H9 (cell line): Measurements from ENCODE around the gene TNFRSF4. TPM values are rescaled to one million over a fixed set of nuclear protein-coding genes. Genes with fewer than 3 reads are reported as not detected.

ENCODE experiments used
- DNase-seq: peaks from one replicate; pipeline ENCODE4 v3.0.0-alpha.2; 2017
- H2AFZ ChIP-seq: one replicate; pipeline ENCODE4 v1.6.1; 2013; ENCODE audit warnings: mild to moderate bottlenecking, low read length, control low read depth, moderate library complexity
- H2AK5ac ChIP-seq: 2 replicates; pipeline ENCODE4 v1.6.1; 2013; ENCODE audit warnings: low read length, control low read depth, mixed read lengths; ENCODE audit not compliant: insufficient read length
- H2BK120ac ChIP-seq: one replicate; pipeline ENCODE4 v1.6.1; 2013; ENCODE audit warnings: low read depth, mild to moderate bottlenecking, low read length, control low read depth, inconsistent platforms; ENCODE audit not compliant: poor library complexity, severe bottlenecking
- H2BK12ac ChIP-seq: 2 replicates; pipeline ENCODE4 v1.6.1; 2013; ENCODE audit warnings: low read length, control low read depth, mixed read lengths, low read depth; ENCODE audit not compliant: insufficient read length
- H2BK15ac ChIP-seq: 2 replicates; pipeline ENCODE4 v1.6.1; 2013; ENCODE audit warnings: low read depth, low read length, control low read depth
- H2BK20ac ChIP-seq: one replicate; pipeline ENCODE4 v1.6.1; 2013; ENCODE audit warnings: low read depth, mild to moderate bottlenecking, low read length, control low read depth, inconsistent platforms; ENCODE audit not compliant: poor library complexity, severe bottlenecking
- H2BK5ac ChIP-seq: 2 replicates; pipeline ENCODE4 v1.6.1; 2013; ENCODE audit warnings: low read length, control low read depth, mixed read lengths; ENCODE audit not compliant: insufficient read length
- H3K14ac ChIP-seq: 2 replicates; pipeline ENCODE4 v1.6.1; 2013; ENCODE audit warnings: low read length, control low read depth; ENCODE audit not compliant: insufficient read depth
- H3K18ac ChIP-seq: 2 replicates; pipeline ENCODE4 v1.6.1; 2013; ENCODE audit warnings: low read depth, mild to moderate bottlenecking, mixed read lengths, low read length, control low read depth; ENCODE audit not compliant: insufficient read length
- H3K23ac ChIP-seq: 2 replicates; pipeline ENCODE4 v1.6.1; 2013; ENCODE audit warnings: low read length, control low read depth, mixed read lengths, low read depth; ENCODE audit not compliant: insufficient read length
- H3K23me2 ChIP-seq: 2 replicates; pipeline ENCODE4 v1.6.1; 2013; ENCODE audit warnings: low read depth, mild to moderate bottlenecking, mixed read lengths, low read length, control low read depth; ENCODE audit not compliant: insufficient read length, poor library complexity, severe bottlenecking
- H3K27ac ChIP-seq: 2 replicates; pipeline ENCODE4 v1.5.1; 2013; ENCODE audit warnings: low read length, control low read depth, mixed read lengths, low read depth; ENCODE audit not compliant: insufficient read length
- H3K27me3 ChIP-seq: 2 replicates; pipeline ENCODE4 v1.6.1; 2013; ENCODE audit warnings: low read length, control low read depth, inconsistent platforms; ENCODE audit not compliant: insufficient read depth
- H3K4ac ChIP-seq: 2 replicates; pipeline ENCODE4 v1.6.1; 2013; ENCODE audit warnings: low read depth, mild to moderate bottlenecking, control low read depth, inconsistent platforms, low read length, moderate library complexity
- H3K4me1 ChIP-seq: 2 replicates; pipeline ENCODE4 v1.6.1; 2013; ENCODE audit warnings: low read length, control low read depth, inconsistent platforms; ENCODE audit not compliant: insufficient read depth
- H3K4me2 ChIP-seq: 2 replicates; pipeline ENCODE4 v1.6.1; 2013; ENCODE audit warnings: low read length, control low read depth, mixed read lengths; ENCODE audit not compliant: insufficient read length, insufficient read depth
- H3K56ac ChIP-seq: 2 replicates; pipeline ENCODE4 v1.6.1; 2013; ENCODE audit warnings: low read depth, mild to moderate bottlenecking, mixed read lengths, low read length, control low read depth; ENCODE audit not compliant: insufficient read length
- H3K79me1 ChIP-seq: 2 replicates; pipeline ENCODE4 v1.6.1; 2013; ENCODE audit warnings: low read depth, mild to moderate bottlenecking, moderate library complexity, low read length, control low read depth, inconsistent platforms; ENCODE audit not compliant: insufficient read depth, poor library complexity, severe bottlenecking
- H3K79me2 ChIP-seq: 2 replicates; pipeline ENCODE4 v1.6.1; 2013; ENCODE audit warnings: low read length, control low read depth, inconsistent platforms; ENCODE audit not compliant: insufficient read depth
- H3K9ac ChIP-seq: 2 replicates; pipeline ENCODE4 v1.6.1; 2013; ENCODE audit warnings: low read length, control low read depth, mixed read lengths; ENCODE audit not compliant: insufficient read length; ENCODE audit errors: extremely low read depth
- H3K9me3 ChIP-seq: one replicate; pipeline ENCODE4 v1.6.1; 2013; ENCODE audit warnings: low read depth, low read length, inconsistent platforms; ENCODE audit not compliant: control insufficient read depth
- H3T11ph ChIP-seq: one replicate; pipeline ENCODE4 v1.6.1; 2013; ENCODE audit warnings: mild to moderate bottlenecking, low read length, control low read depth, inconsistent platforms
- H4K20me1 ChIP-seq: one replicate; pipeline ENCODE4 v1.6.1; 2013; ENCODE audit not compliant: control insufficient read depth, insufficient read length, insufficient read depth
- H4K5ac ChIP-seq: 2 replicates; pipeline ENCODE4 v1.6.1; 2013; ENCODE audit warnings: low read depth, mild to moderate bottlenecking, mixed read lengths, low read length, control low read depth; ENCODE audit not compliant: insufficient read length
- H4K8ac ChIP-seq: replicated peaks from 2 replicates; pipeline ENCODE4 v1.6.1; 2013; ENCODE audit warnings: low read length, control low read depth, mixed read lengths, low read depth; ENCODE audit not compliant: insufficient read length
- H4K91ac ChIP-seq: 2 replicates; pipeline ENCODE4 v1.6.1; 2013; ENCODE audit warnings: low read depth, mild to moderate bottlenecking, moderate library complexity, mixed read lengths, low read length, control low read depth; ENCODE audit not compliant: insufficient read length
- H3K27ac Mint-ChIP-seq, 3 experiments: 2 replicates in 2 of 3; 3 replicates in 1 of 3; pipeline ENCODE4 v1.8.0; 2020 to 2021; ENCODE audit warnings: mixed read lengths in 3 of 3, mild to moderate bottlenecking in 1 of 3, moderate library complexity in 1 of 3
- H3K27me3 Mint-ChIP-seq: 2 replicates; pipeline ENCODE4 v1.8.0; 2021; ENCODE audit warnings: low read depth, mild to moderate bottlenecking, moderate library complexity, mixed read lengths
- H3K36me3 Mint-ChIP-seq, 3 experiments: 2 replicates in 2 of 3; 3 replicates in 1 of 3; pipeline ENCODE4 v1.8.0; 2020 to 2021; ENCODE audit warnings: low read depth in 3 of 3, mixed read lengths in 3 of 3; ENCODE audit not compliant: insufficient read depth in 1 of 3
- H3K4me1 Mint-ChIP-seq, 2 experiments: 2 replicates each; pipeline ENCODE4 v1.8.0; 2020; ENCODE audit warnings: mixed read lengths in 2 of 2
- H3K4me3 Mint-ChIP-seq, 2 experiments: 2 replicates in 1 of 2; 3 replicates in 1 of 2; pipeline ENCODE4 v1.8.0; 2020 to 2021; ENCODE audit warnings: mild to moderate bottlenecking in 2 of 2, mixed read lengths in 2 of 2, moderate library complexity in 1 of 2
- H3K9me3 Mint-ChIP-seq, 2 experiments: 2 replicates in 1 of 2; 3 replicates in 1 of 2; pipeline ENCODE4 v1.8.0; 2020; ENCODE audit warnings: mild to moderate bottlenecking in 2 of 2, mixed read lengths in 2 of 2, moderate library complexity in 1 of 2
- CTCF ChIP-seq: fragments of 200-600 bp; sonication (generic); conservative IDR thresholded peaks from 3 replicates; pipeline ENCODE4 v1.8.0; 2021; ENCODE audit warnings: antibody characterized with exemption, mild to moderate bottlenecking
- WGBS: extraction: QIAGEN DNeasy Blood & Tissue Kit; methylation state at CpG from one replicate; pipeline ENCODE4 v1.1.7; 2013; ENCODE audit warnings: missing lambda C conversion rate, low lambda C conversion rate, mixed read lengths; ENCODE audit not compliant: insufficient read length; ENCODE audit errors: extremely low coverage; 5-methylcytosine and 5-hydroxymethylcytosine counted together
- total RNA-seq: library from RNA; stranded (reverse); gene quantifications from 2 replicates; pipeline ENCODE4 v1.2.1, GENCODE V29; 2021

Gene TNFRSF4
- total RNA-seq, 1 experiment from 2014 or later = 0.24 TPM

GRCh38 chr1:1202831-1203560 is 11.0 kb downstream of the TNFRSF4 start:
- Mint-ChIP-seq H3K36me3 (no peaks in the 10 kb centered on the region), H3K9me3 (no peaks in the 10 kb centered on the region), H3K4me3 (no peak overlapping the region), H3K27me3 (peaks cover 26% of the 10 kb centered on the region), H3K27ac (no peak overlapping the region), H3K4me1 (peaks cover 3 to 8% of the 10 kb centered on the region in 2 experiments; a peak in 3 of 4 replicates)
- no peak overlapping the region for H2BK120ac ChIP-seq
- no peak overlapping the region for H3K14ac ChIP-seq
- H3K9ac ChIP-seq = no peak overlapping the region
- H2BK5ac ChIP-seq = no peak overlapping the region
- H3T11ph ChIP-seq = no peak overlapping the region
- H4K8ac ChIP-seq = no peak overlapping the region
- H2BK12ac ChIP-seq = no peak overlapping the region
- no peak overlapping the region for H2AK5ac ChIP-seq
- no peaks in the 10 kb centered on the region for H3K4me1 ChIP-seq
- WGBS = no CpG with 5 or more reads among the region's 27 CpGs
- no peak overlapping the region for H2AFZ ChIP-seq
- H3K27me3 ChIP-seq = no peaks in the 10 kb centered on the region; the same call in 1 of the 2 replicates
- no peak overlapping the region for H4K91ac ChIP-seq
- H3K23ac ChIP-seq = no peak overlapping the region
- no peak for TF ChIP-seq CTCF
- peaks cover 3% of the 10 kb centered on the region for H3K23me2 ChIP-seq
- no peak overlapping the region for H3K27ac ChIP-seq
- no peaks in the 10 kb centered on the region for H3K9me3 ChIP-seq
- H2BK20ac ChIP-seq = no peak overlapping the region
- H3K79me1 ChIP-seq = no peaks in the 10 kb centered on the region
- no peaks in the 10 kb centered on the region for H4K20me1 ChIP-seq
- H3K79me2 ChIP-seq = no peaks in the 10 kb centered on the region
- H3K4ac ChIP-seq = no peak overlapping the region
- H3K56ac ChIP-seq = no peak overlapping the region
- peak; percentile 30 for DNase-seq
- no peak overlapping the region for H3K18ac ChIP-seq
- H4K5ac ChIP-seq = no peak overlapping the region
- no peak overlapping the region for H2BK15ac ChIP-seq
- H3K4me2 ChIP-seq = no peak overlapping the region
